ENCODE measurements around the gene S100Z. TPM values are rescaled to one million over a fixed set of nuclear protein-coding genes. Genes with fewer than 3 reads are reported as not detected.

S100Z gene
- total and polyA plus RNA-seq, 10 of the 15 experiments (the other 5 are each of a cell fraction or from before 2014, with no cell fraction given): 0.12 to 0.51 (median 0.30) TPM; not detected in 2

DNA sequence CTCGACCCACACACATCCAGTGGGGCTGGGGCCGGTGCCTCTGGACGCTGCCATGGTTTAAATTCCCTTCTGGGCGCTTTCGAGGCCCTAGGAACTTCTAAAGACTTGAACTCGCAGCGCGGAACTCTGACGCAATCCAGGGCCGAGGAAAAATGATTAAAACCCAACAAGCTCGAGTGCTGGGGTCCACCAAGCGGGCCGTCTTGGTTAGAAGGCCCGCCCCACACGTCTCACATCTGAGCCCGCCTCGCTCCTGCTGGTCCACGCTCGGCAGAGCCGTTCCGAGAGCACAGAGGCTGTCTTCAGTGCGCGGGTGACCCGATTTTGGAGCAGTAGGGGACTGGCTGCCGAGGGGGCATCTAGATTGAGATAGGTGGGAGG is 104.6 kb downstream of the S100Z start:
- DNase-seq (ENCODE audit: low read depth, low spot score) (no peak), FAIRE-seq (no peak), ATAC-seq (no peak)
- Histone ChIP-seq H3K4me1 (ENCODE audit: control insufficient read depth, insufficient read depth, low read length) (peaks cover 5% of the 10 kb centered on the region), H2AFZ (ENCODE audit: control insufficient read depth, low read depth, low read length) (no peak overlapping the region), H3K9me3 (replicated peaks; ENCODE audit: control insufficient read depth, insufficient read depth, low read length) (no peaks in the 10 kb centered on the region), H3K79me2 (ENCODE audit: control insufficient read depth, insufficient read depth, low read length) (no peaks in the 10 kb centered on the region), H3K36me3 (ENCODE audit: control insufficient read depth in 2 of 2, insufficient read depth in 2 of 2, low read length in 1 of 2) (no peaks in the 10 kb centered on the region), H3K27me3 (replicated peaks in 1 of 2; ENCODE audit: control insufficient read depth in 2 of 2, insufficient read depth in 2 of 2, low read length in 1 of 2) (peaks cover 8 to 12% of the 10 kb centered on the region in 2 experiments), H3K4me3 (no peak overlapping the region), H3K27ac (ENCODE audit: control insufficient read depth, insufficient read depth) (no peak overlapping the region), H3K9ac (ENCODE audit: control insufficient read depth, insufficient read depth, low read length) (no peak overlapping the region), H3K4me2 (ENCODE audit: control insufficient read depth, insufficient read depth) (no peak overlapping the region), H4K20me1 (ENCODE audit: control insufficient read depth, insufficient read depth) (no peaks in the 10 kb centered on the region)
- WGBS (ENCODE audit: insufficient coverage, insufficient replicate concordance, low lambda C conversion rate, missing lambda C conversion rate): 32% methylated on average over 23 of the region's 25 CpGs
- RAD21 ChIA-PET (ENCODE audit: unreplicated experiment): no interaction called here
- intact Hi-C loops (cut with micrococcal nuclease; ENCODE audit: unreplicated experiment) (no loop called here), in situ Hi-C loops (cut with MboI) (no loop called here)
- CTCF ChIA-PET: no interaction called here
- POLR2A ChIA-PET: no interaction called here
- BruUV-seq (replicated peaks): no TSS peak
- TF ChIP-seq KDM1A (IDR thresholded peaks at IDR 0.05; ENCODE audit: borderline replicate concordance) (no peak), SMAD5 (IDR thresholded peaks at IDR 0.05; ENCODE audit: low read depth) (no peak), IKZF1 (conservative IDR thresholded peaks at IDR 0.05) (no peak), ZNF274 (IDR thresholded peaks at IDR 0.05; ENCODE audit: insufficient read depth, insufficient read length) (no peak), ZBTB11 (CRISPR knock-in tag; IDR thresholded peaks at IDR 0.05) (no peak), HSF1 (IDR thresholded peaks at IDR 0.05; ENCODE audit: low read depth, low read length) (no peak), ZNF24 (IDR thresholded peaks at IDR 0.05) (no peak), MEF2B (IDR thresholded peaks at IDR 0.05; ENCODE audit: partially characterized antibody, poor library complexity, severe bottlenecking) (no peak), JUND (IDR thresholded peaks at IDR 0.05; ENCODE audit: low read depth, low read length) (no peak), RFX5 (IDR thresholded peaks at IDR 0.05; ENCODE audit: low read depth, low read length) (no peak), NFYA (IDR thresholded peaks at IDR 0.05; ENCODE audit: borderline replicate concordance, low read depth, low read length) (no peak), RAD51 (IDR thresholded peaks at IDR 0.05) (no peak)
- TF ChIP-seq, protein P1, sequence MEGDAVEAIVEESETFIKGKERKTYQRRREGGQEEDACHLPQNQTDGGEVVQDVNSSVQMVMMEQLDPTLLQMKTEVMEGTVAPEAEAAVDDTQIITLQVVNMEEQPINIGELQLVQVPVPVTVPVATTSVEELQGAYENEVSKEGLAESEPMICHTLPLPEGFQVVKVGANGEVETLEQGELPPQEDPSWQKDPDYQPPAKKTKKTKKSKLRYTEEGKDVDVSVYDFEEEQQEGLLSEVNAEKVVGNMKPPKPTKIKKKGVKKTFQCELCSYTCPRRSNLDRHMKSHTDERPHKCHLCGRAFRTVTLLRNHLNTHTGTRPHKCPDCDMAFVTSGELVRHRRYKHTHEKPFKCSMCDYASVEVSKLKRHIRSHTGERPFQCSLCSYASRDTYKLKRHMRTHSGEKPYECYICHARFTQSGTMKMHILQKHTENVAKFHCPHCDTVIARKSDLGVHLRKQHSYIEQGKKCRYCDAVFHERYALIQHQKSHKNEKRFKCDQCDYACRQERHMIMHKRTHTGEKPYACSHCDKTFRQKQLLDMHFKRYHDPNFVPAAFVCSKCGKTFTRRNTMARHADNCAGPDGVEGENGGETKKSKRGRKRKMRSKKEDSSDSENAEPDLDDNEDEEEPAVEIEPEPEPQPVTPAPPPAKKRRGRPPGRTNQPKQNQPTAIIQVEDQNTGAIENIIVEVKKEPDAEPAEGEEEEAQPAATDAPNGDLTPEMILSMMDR (IDR thresholded peaks at IDR 0.05 in 2 of 3, conservative IDR thresholded peaks at IDR 0.05 in 1 of 3; ENCODE audit: control insufficient read depth in 2 of 3, extremely low read depth in 1 of 3, insufficient read depth in 1 of 3, low read depth in 3 of 3, low read length in 3 of 3): no peak
- SMC1A ChIA-PET (ENCODE audit: uncharacterized antibody, unreplicated experiment): no interaction called here
